ENCODE measurements around the gene SEMA5A. TPM values are rescaled to one million over a fixed set of nuclear protein-coding genes. Genes with fewer than 3 reads are reported as not detected.
A peak's percentile ranks its signal among the peaks of the same experiment; 100 is the strongest.

The SEMA5A gene
- total RNA-seq, 1 donor from 2014 or later = 4.0 TPM

DNA sequence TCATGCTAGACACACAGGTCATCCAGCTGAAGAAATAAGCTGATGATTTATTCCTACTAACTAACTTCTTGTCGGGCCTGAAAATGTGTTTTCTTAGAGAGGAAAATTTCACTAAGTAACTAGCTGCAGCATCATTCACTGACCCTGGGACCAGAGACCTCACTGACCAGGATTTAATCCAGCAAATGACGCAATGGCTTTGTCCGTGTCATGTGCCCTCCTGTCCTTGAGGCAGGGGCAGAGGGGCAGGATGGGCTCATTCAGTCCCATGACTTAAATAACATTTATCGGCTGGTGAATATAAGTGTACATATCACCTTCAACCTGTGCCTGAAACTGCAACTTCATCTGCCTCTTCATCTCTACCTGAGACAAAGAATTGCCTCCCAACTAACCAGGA lies 154.8 kb downstream of the SEMA5A start:
- TF ChIP-seq, protein P1, sequence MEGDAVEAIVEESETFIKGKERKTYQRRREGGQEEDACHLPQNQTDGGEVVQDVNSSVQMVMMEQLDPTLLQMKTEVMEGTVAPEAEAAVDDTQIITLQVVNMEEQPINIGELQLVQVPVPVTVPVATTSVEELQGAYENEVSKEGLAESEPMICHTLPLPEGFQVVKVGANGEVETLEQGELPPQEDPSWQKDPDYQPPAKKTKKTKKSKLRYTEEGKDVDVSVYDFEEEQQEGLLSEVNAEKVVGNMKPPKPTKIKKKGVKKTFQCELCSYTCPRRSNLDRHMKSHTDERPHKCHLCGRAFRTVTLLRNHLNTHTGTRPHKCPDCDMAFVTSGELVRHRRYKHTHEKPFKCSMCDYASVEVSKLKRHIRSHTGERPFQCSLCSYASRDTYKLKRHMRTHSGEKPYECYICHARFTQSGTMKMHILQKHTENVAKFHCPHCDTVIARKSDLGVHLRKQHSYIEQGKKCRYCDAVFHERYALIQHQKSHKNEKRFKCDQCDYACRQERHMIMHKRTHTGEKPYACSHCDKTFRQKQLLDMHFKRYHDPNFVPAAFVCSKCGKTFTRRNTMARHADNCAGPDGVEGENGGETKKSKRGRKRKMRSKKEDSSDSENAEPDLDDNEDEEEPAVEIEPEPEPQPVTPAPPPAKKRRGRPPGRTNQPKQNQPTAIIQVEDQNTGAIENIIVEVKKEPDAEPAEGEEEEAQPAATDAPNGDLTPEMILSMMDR (IDR thresholded peaks at IDR 0.05; ENCODE audit: unreplicated experiment) = no peak
- no peak overlapping the region for H3K27ac Mint-ChIP-seq
- H3K4me3 Mint-ChIP-seq (ENCODE audit: low read depth) = no peak overlapping the region
- H3K36me3 Mint-ChIP-seq (ENCODE audit: insufficient read depth) = no peaks in the 10 kb centered on the region
- DNase-seq (ENCODE audit: low spot score, unreplicated experiment) = no peak
- H3K9me3 Mint-ChIP-seq (ENCODE audit: low read depth) = no peaks in the 10 kb centered on the region
- H3K4me1 Mint-ChIP-seq (ENCODE audit: low read depth) = no peaks in the 10 kb centered on the region
- H3K27me3 Mint-ChIP-seq = no peaks in the 10 kb centered on the region

DNA sequence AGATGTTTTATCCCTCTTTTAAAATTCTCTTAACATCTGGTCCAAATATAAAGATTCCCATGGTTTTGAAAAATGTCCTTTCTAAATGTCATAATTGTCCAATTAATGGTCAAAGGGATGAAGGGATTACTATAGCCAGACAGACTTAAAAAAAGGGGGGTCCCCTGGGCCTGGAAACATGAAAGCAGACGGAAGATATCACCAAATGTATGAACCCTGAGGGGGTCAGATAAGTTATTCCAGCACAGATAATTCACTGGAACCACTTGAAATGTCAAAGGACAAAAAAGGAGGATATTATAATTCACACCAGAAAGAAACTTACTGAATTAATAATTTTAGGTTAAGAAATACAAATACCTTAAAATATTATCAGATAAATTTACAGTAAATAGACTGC lies 155.8 kb downstream of the SEMA5A start:
- Mint-ChIP-seq H3K9me3 (ENCODE audit: low read depth) (no peaks in the 10 kb centered on the region), H3K27ac (no peak overlapping the region)
- DNase-seq (ENCODE audit: low spot score, unreplicated experiment) = no peak

DNA sequence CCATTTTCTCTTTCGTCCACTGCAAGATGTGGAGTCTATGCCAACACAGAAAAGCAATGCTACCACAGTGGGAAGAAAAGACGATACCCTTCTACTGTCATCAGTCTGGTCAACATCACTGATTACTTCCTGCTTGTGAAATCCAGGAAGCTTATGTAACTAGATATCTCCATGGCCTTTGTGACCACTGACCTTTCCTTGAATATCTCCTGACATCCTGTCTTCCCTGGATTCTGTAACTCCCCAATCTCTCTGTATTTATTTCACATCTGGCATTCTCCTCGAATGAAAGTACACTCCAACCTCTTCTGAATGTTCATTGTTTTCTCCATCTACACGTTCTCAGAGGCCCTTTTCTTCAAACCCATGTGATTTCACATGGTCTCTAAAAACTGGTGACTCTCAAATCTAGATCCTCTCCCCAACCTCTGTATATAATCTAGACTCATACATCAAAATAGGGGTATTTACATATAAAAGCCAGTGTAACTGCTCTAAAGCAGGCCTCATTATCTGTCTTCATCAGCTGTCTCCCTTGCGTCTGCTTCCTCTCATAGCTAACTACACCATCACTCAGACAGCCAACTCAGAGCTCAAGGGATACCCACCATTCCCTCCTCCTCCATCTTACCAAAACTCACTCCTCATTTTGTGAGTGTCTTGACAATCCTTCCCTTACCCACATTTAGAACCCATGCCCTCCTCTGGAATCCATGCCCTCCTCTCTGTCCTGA lies 156.8 kb downstream of the SEMA5A start:
- TF ChIP-seq, protein P1 (IDR thresholded peaks at IDR 0.05; ENCODE audit: unreplicated experiment) = no peak
- no peak overlapping the region for H3K4me3 Mint-ChIP-seq (ENCODE audit: low read depth)
- DNase-seq (ENCODE audit: low spot score, unreplicated experiment) = no peak
- H3K27ac Mint-ChIP-seq = no peak overlapping the region
- no peaks in the 10 kb centered on the region for H3K36me3 Mint-ChIP-seq (ENCODE audit: insufficient read depth)
- no peaks in the 10 kb centered on the region for H3K4me1 Mint-ChIP-seq (ENCODE audit: low read depth)
- no peaks in the 10 kb centered on the region for H3K9me3 Mint-ChIP-seq (ENCODE audit: low read depth)
- no peaks in the 10 kb centered on the region for H3K27me3 Mint-ChIP-seq

More for the DNA sequence above, 155.8 kb downstream of the SEMA5A start:
- H3K4me1 Mint-ChIP-seq (ENCODE audit: low read depth) = no peaks in the 10 kb centered on the region
- no peaks in the 10 kb centered on the region for H3K27me3 Mint-ChIP-seq
- H3K4me3 Mint-ChIP-seq (ENCODE audit: low read depth) = no peak overlapping the region
- no peaks in the 10 kb centered on the region for H3K36me3 Mint-ChIP-seq (ENCODE audit: insufficient read depth)
- TF ChIP-seq, protein P1 (IDR thresholded peaks at IDR 0.05; ENCODE audit: unreplicated experiment) = no peak

DNA sequence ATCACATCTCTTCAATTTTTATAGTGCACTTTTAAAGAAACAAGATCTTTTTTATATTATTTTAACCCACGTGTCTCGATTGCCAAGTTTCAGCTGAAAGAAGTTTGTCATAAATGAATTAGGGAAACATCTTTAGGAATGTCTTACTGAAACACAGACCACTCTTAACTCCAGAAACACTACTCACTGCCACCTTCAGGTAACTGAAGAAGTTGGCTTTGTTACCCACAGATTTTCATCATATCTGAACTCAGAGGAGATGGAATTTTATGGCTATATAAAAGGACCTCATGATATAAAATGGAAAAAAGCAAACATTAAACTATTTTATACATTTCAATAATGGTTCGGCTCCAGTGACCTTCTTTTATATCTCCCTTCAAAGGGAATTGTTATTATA lies 158.0 kb downstream of the SEMA5A start:
- no peak overlapping the region for H3K4me3 Mint-ChIP-seq (ENCODE audit: low read depth)
- no peaks in the 10 kb centered on the region for H3K27me3 Mint-ChIP-seq
- H3K36me3 Mint-ChIP-seq (ENCODE audit: insufficient read depth) = no peaks in the 10 kb centered on the region
- H3K27ac Mint-ChIP-seq = no peak overlapping the region
- H3K4me1 Mint-ChIP-seq (ENCODE audit: low read depth) = no peaks in the 10 kb centered on the region
- no peaks in the 10 kb centered on the region for H3K9me3 Mint-ChIP-seq (ENCODE audit: low read depth)
- DNase-seq (ENCODE audit: low spot score, unreplicated experiment) = no peak
- TF ChIP-seq, protein P1 (IDR thresholded peaks at IDR 0.05; ENCODE audit: unreplicated experiment) = peak; percentile 9

DNA sequence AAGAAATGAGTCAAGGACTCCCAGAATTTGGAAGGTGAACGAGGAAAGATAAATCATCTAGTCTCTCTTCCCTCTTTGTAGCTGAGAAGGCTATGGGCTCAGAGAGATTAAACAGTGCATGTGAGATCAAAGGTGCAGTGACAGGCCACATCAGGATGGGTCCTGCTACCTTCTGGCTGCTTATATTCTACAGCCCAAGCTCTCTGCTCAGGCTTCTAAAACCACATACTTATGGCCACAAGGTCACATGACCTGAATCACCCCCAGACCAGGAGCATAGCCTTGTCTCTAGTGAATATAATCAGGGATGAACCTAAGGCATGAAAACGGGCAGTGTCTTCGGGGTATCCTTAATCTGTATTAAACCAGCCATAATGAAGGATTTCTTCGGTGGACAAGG lies 158.9 kb downstream of the SEMA5A start:
- Mint-ChIP-seq H3K27me3 (no peaks in the 10 kb centered on the region), H3K27ac (no peak overlapping the region), H3K36me3 (ENCODE audit: insufficient read depth) (no peaks in the 10 kb centered on the region), H3K4me1 (ENCODE audit: low read depth) (no peaks in the 10 kb centered on the region), H3K9me3 (ENCODE audit: low read depth) (no peaks in the 10 kb centered on the region), H3K4me3 (ENCODE audit: low read depth) (no peak overlapping the region)
- TF ChIP-seq, protein P1 (IDR thresholded peaks at IDR 0.05; ENCODE audit: unreplicated experiment) = no peak
- no peak for DNase-seq (ENCODE audit: low spot score, unreplicated experiment)
